ENCODE results near the gene DCLRE1A.
A peak's percentile ranks its signal among the peaks of the same experiment; 100 is the strongest.
"Not testable (repeated sequence)": the region's sequence is repeated elsewhere in the genome, so short reads cannot be mapped to it uniquely, and the experiment has no call there.

Gene DCLRE1A

GRCh38 chr10:113857210-113857609 lies 3.3 kb upstream of the DCLRE1A start:
- no peak for DNase-seq

- DNase-seq: no peak
Measured at GRCh38 chr10:113856563-113856962, 2.7 kb upstream of the DCLRE1A start.

GRCh38 chr10:113854761-113855588 lies 1.1 kb upstream of the DCLRE1A start:
- DNase-seq: peak; percentile 57

- no peak for DNase-seq
Measured at GRCh38 chr10:113853578-113854012, 287 bp downstream of the DCLRE1A start.

- no peak for DNase-seq
Measured at GRCh38 chr10:113849946-113850345, 3.9 kb downstream of the DCLRE1A start.

- no peak for DNase-seq
Measured at GRCh38 chr10:113849140-113849803, 4.6 kb downstream of the DCLRE1A start.

- DNase-seq: no peak
Measured at GRCh38 chr10:113846036-113846435, 7.8 kb downstream of the DCLRE1A start.

GRCh38 chr10:113843972-113844485 lies 9.9 kb downstream of the DCLRE1A start:
- no peak for DNase-seq

- no peak for DNase-seq
Measured at GRCh38 chr10:113842171-113842570, 11.7 kb downstream of the DCLRE1A start.

GRCh38 chr10:113828567-113828966 lies 25.3 kb downstream of the DCLRE1A start:
- DNase-seq: not testable (repeated sequence)

- DNase-seq: no peak
Measured at GRCh38 chr10:113825791-113826190, 28.1 kb downstream of the DCLRE1A start.

GRCh38 chr10:113823389-113823788 lies 30.5 kb downstream of the DCLRE1A start:
- no peak for DNase-seq

- no peak for DNase-seq
Measured at GRCh38 chr10:113822174-113822573, 31.7 kb downstream of the DCLRE1A start.

GRCh38 chr10:113821306-113821705 lies 32.6 kb downstream of the DCLRE1A start:
- DNase-seq: not testable (repeated sequence)

GRCh38 chr10:113820507-113820906 lies 33.4 kb downstream of the DCLRE1A start:
- DNase-seq: no peak

GRCh38 chr10:113819989-113820388 lies 33.9 kb downstream of the DCLRE1A start:
- DNase-seq: no peak

- DNase-seq: not testable (repeated sequence)
Measured at GRCh38 chr10:113814700-113815099, 39.2 kb downstream of the DCLRE1A start.

GRCh38 chr10:113808168-113808567 lies 45.7 kb downstream of the DCLRE1A start:
- DNase-seq: no peak

- DNase-seq: no peak
Measured at GRCh38 chr10:113806503-113806902, 47.4 kb downstream of the DCLRE1A start.

GRCh38 chr10:113802997-113803396 lies 50.9 kb downstream of the DCLRE1A start:
- no peak for DNase-seq

- DNase-seq: no peak
Measured at GRCh38 chr10:113801569-113801968, 52.3 kb downstream of the DCLRE1A start.

GRCh38 chr10:113791691-113792090 lies 62.2 kb downstream of the DCLRE1A start:
- DNase-seq: no peak

GRCh38 chr10:113788604-113789083 lies 65.2 kb downstream of the DCLRE1A start:
- DNase-seq: no peak
